Measurements from ENCODE around the gene UBE2L3.
"Not testable (repeated sequence)": the region's sequence is repeated elsewhere in the genome, so short reads cannot be mapped to it uniquely, and the experiment has no call there.

UBE2L3 gene

DNA sequence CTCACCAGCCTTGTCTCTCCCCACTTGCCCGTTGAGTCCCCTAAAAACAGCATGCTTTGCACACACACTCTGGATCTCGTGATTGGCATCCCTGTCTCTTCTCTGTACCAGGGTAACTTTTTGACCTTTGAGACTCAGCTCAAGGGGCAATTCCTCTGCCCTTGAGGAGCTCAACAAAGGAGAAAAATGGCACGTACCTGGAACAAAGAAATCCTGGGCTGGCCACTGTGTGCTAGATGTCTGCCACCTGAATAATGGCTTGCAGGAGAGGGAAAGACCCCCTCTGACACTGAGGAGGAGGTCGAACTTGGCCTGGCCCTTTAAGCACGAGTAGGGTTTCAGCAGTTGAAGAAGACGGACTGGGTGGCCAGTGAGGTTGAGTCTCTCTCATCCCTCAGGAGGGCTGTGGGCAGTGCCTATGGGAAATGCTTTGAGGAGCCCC lies 5.8 kb downstream of the UBE2L3 start:
- DNase-seq: no peak

DNA sequence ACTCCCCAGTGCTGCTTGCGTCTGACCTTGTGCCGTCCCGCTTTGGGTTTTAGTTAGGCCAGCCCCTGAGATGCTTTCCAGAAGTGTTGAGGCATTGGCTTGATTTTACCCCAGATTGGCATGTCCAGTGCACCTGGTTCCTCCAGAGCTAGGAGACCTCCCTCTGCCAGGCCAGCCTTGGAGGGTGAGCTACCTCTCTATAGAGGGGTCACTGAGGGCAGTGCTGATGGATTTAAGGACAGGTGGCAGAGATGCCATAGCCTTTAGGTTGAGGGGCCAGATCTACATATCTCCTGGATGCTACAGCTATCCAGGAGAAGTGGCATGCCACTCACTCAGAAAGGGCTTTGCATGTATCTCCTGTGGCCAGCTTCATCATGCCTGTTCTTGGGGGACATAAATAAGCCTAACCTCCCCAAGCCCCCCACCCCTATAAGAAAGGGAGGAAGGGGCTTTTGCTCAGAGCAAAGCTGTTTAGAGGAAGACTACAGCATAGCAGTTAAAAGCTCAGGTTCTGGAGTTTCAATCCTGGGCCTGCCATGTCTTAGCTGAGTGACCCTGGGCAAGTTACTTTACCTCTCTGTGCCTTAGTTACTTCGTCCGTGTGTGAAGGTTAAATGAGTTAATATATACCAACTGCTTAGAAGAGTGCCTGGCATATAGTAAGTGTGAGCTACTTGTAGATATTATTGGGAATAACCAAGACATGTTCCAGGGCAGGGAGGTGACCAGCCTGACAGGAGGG lies 6.4 kb downstream of the UBE2L3 start:
- no peak for DNase-seq

DNA sequence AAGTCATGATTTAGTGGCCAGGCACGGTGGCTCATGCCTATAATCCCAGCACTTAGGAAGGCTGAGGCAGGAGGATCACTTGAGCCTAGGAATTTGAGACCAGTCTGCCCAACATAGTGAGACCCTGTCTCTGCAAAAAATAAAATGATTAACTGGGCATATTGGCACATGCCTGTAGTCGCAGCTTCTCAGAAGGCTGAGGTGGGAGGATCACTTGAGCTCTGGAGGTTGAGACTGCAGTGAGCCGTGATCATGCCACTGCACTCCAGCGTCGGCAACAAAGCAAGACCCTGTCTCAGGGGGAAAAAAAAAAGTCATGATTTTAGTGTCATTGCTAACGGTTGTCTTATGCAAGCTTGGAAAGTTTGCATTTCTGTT lies 11.9 kb downstream of the UBE2L3 start:
- no peak for DNase-seq

- DNase-seq: not testable (repeated sequence)
Observed at GRCh38 chr22:21580623-21581007, 13.1 kb downstream of the UBE2L3 start.

DNA sequence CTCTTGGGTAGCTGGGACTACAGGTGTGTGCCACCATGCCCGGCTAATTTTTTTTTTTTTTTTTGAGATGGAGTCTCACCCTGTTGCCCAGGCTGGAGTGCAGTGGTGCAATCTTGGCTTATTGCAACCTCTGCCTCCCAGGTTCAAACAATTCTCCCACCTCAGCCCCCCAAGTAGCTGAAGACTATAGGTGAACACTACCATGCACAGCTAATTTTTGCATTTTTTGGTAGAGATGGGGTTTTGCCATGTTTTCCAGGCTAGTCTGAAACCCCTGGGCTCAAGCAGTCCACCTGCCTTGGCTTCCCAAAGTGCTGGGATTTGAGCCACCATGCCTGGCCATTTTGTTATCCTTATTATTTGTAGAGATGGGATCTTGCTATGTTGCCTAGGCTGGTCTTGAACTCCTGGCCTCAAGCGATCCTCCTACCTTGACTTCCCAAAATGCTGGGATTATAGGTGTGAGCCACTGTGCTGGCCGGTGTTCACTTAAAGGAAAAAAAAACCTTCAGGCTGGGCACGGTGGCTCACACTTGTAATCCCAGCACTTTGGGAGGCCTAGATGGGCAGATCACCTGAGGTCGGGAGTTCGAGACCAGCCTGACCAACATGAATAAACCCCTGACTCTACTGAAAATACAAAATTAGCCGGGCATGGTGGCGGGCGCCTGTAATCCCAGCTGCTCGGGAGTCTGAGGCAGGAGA lies 13.6 kb downstream of the UBE2L3 start:
- not testable (repeated sequence) for DNase-seq

DNA sequence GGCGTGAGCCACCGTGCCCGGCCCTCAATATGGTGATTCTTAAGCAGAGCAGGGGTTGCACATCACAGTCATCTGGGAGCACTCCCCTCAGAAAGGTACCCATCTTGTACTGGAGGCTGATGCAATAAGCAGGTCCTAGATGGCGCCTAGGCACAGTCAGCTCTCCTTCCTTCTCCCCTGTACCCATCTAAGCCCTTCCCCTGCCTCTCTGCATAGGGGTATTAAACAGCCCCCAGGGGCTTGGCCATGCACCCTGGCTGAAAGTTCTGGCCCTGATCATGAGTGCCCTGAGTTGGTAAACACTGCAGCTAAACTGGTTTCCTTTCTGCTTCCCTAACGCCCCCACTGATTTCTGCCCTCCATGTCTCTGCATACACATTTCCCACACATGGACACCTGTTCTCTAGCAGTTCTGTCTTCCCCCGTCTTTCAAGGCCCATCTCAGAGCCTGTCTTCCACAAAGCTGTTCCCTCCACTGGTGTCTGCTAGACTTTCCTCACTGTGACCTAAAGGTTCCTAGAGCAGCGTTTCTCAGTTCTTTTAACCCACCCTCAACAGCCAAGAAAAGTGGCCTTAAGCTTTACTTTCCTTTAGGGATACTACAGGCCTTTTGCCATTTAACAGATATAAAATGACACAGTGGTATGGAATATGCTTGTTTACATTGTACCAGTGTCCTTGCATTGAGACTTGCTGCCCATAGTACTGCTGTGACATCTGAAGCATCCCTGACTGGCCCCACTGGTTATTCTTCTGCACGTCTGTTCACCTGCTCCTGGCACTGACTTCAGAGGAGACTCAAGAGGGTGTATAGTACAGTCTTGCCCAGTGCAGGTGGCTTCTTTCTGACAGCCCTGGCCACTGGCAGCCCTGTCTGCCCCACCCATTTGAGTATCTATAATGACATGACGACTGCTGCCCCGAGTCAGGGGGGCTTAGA lies 15.6 kb downstream of the UBE2L3 start:
- DNase-seq: no peak

DNA sequence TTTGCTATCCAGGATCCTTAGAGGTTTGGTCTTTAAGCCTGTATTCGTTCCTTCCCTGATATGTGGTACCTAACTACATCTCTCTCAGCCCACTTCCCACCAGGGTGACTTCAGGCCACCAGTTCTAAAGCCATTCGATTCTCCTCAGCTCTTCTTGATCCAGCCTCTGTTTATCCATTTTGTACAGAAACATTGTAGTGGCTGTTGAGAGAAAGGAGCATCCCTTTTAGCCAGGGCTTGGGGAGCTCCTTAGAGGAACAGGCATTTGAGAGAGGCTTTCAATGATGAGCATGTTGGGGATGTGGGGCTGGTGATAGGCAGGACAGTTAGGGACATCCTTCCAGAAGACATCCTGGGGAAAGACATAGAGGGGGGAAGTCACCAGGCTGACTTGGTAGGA lies 17.9 kb downstream of the UBE2L3 start:
- no peak for DNase-seq

- DNase-seq: no peak
Observed at GRCh38 chr22:21587803-21588611, 20.5 kb downstream of the UBE2L3 start.

- no peak for DNase-seq
Observed at GRCh38 chr22:21589396-21589795, 21.9 kb downstream of the UBE2L3 start.

- no peak for DNase-seq
Observed at GRCh38 chr22:21590809-21591641, 23.5 kb downstream of the UBE2L3 start.

DNA sequence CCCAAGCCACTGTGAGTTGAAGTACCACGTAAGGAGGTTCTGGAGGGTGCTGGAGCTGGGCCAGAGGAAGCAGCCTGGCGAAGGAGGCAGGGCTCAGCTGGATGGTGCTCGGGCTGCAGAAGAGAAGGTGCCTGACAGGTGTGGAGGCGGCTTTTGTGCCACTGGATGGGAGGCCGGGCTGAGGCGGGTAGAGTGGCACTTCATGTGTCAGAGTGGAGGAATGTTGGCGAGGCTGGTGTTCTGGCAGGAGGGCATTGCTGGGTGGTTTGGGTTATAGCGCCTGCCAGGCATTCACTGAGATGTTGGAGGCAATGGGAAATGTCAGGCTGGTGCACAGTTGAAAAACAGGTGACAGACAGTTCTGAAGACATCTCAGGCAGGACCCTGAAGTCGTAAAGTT lies 24.2 kb downstream of the UBE2L3 start:
- no peak for DNase-seq

DNA sequence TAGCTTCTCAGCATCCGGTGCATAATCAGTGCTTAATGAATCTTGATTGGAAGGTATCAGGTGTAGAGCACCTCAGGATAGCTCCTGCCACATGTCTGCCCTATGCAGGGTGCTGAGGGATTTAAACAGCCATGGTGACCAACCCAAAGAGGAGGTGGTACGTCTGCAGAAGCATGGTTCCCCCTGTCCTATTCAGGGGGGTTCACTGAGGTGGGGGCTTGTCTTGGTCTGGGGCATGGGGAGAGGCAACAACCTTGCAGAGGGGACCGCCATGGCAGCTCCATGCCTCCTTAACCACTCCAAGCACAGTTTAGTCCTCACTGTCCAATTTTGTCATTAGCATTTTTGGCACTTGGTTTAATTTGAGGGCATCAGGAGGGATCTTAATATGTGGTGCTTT lies 24.9 kb downstream of the UBE2L3 start:
- no peak for DNase-seq

DNA sequence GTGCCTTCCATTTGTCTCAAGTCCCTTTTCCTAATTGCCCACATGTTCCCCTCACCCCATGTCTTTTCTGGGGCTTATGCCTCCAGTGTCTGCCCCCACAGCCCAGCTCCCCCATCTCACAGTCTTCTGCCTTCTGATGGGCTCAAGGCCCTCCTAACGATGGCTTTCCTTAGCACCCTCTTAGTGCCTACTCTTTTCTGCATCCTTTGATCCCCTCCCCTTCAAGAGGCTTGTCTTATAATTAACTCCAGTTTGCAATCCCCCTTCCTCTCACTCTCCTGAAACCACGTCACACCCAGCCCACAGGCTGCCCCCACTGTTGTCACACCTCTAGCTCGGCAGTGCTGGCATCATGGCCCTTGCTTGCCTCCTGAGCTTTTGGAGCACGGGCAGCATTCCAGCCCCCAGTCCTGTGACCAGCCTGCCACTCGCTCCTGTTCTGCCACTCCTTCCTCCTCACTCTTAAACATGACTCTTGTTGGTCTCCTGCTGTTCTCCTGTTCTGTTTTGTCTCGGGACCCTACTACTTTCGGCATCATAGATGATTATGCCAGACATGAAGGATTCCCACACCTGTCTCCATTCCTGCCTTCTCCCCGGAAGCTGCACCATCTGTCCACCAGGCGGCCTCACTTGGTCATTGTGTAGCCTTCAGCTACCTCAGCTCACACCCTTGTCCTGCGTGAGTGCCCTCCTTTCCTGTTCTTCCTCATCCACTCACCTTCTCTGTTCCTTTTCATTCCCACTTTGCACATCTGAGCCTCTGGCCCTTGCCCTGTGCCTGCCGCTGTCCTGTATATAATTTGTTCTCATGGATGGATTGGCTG lies 26.1 kb downstream of the UBE2L3 start:
- no peak for DNase-seq

DNA sequence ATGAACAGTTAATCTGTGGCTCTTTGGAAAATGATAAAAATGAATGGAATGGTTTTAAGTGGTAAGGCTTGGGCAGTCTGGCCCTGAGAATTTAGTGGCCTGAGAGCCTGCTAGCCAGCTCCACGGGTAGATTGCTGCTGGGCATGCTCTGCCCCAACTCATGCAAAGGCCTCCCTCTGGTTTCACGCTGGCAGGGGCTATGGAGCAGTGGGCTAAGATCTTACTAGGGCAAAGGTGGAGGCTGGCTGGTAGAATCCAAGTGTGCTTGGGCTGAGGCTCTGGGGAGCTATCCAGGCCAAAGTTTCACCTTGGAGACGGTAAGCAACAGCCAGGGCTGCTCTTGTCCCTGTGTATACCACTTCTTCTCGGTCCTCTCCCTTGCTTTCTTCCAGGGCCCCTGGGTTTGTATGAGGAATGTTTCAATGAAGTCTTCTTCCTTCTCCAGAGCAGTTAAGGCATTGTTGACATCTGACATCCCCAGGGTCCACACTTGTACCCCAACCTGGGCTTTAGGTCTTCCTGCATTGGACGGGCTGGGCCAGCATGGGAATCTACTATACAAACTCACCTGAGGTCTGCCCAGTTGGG lies 27.4 kb downstream of the UBE2L3 start:
- no peak for DNase-seq

DNA sequence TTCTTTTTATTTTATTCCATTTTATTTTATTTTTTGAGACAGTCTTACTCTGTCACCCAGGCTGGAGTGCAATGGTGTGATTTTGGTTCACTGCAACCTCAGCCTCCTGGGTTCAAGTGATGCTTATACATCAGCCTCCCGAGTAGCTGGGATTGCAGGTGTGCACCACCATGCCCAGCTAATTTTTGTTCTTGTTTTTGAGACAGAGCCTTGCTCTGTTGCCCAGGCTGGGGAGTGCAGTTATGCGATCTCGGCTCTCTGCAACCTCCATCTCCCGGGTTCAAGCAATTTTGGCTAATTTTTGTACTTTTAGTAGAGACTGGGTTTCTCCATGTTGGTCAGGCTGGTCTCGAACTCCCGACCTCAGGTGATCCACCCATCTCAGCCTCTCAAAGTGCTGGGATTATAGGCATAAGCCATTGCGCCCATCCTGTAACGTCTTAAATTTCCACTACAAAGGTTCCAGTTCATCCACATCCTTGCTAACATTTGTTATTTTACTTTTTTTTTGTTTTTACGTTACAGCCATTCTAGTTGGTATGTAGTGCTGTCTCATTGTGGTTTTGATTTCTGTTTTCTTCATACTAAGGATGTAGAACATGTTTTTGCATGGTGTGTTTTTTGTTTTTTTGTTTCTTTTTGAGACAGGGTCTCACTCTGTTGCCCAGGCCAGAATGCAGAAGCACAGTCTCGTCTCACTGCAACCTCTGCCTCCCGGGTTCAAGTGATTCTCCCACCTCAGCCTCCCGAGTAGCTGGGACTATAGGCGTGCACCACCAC lies 29.0 kb downstream of the UBE2L3 start:
- not testable (repeated sequence) for DNase-seq

GRCh38 chr22:21598302-21598701 lies 30.8 kb downstream of the UBE2L3 start:
- DNase-seq: no peak

GRCh38 chr22:21599053-21599893 lies 31.8 kb downstream of the UBE2L3 start:
- DNase-seq: no peak

DNA sequence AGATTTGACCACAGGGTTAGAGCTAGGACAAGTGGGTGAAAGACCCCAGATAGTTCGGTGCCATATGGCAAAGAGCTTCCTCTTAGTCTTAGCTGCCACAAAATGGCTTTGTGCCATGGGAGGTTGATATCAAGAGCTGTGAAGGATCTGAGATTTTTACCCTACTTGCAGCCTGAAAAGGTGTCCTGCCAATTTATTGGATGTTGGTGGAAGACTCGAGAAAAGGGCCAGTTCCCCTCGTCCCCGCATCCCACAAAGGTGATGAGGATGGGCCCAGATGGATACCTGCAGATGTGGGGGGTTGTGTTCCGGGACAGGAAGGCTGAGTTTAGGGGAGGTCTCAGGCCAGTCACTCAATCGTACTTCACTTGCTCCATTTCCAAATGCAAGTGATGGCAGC lies 35.1 kb downstream of the UBE2L3 start:
- DNase-seq: no peak

- DNase-seq: no peak
Observed at GRCh38 chr22:21603973-21604372, 36.5 kb downstream of the UBE2L3 start.
